HepG2 (cell line): Measurements from ENCODE around the gene NLRP12. TPM values are rescaled to one million over a fixed set of nuclear protein-coding genes. Genes with fewer than 3 reads are reported as not detected.

Source experiments
- ATF1 ChIP-seq: IDR thresholded peaks from 2 replicates; pipeline ENCODE4 v1.6.1; 2016; ENCODE audit warnings: mild to moderate bottlenecking, control low read depth
- BHLHE40 ChIP-seq: IDR thresholded peaks from 2 replicates; pipeline ENCODE4 v1.6.1; 2011; ENCODE audit warnings: low read length, improper control_type of control experiment
- CBFB ChIP-seq: sonication (generic); formaldehyde crosslinking; IDR thresholded peaks from 2 replicates; pipeline ENCODE4 v1.4.0; 2020; ENCODE audit warnings: missing genetic modification reagents
- DRAP1 ChIP-seq: IDR thresholded peaks from 2 replicates; pipeline ENCODE4 v1.6.1; 2016; ENCODE audit warnings: missing genetic modification reagents, missing compliant biosample characterization
- EP300 ChIP-seq, 3 experiments: sonication (generic) in 1 of 3; formaldehyde crosslinking in 1 of 3; IDR thresholded peaks; 2 replicates each; pipeline versions ENCODE4 v1.5.1 to v1.6.1; 2011 to 2020; ENCODE audit warnings: low read depth in 2 of 3, low read length in 2 of 3, borderline replicate concordance in 1 of 3, improper control_type of control experiment in 1 of 3, mild to moderate bottlenecking in 1 of 3, missing genetic modification reagents in 1 of 3, moderate library complexity in 1 of 3
- FOXK1 ChIP-seq: sonication (generic); formaldehyde crosslinking; IDR thresholded peaks from 2 replicates; pipeline ENCODE4 v1.4.0; 2020; ENCODE audit warnings: low read depth, missing genetic modification reagents, borderline replicate concordance
- HDAC2 ChIP-seq: sonication (generic); formaldehyde crosslinking; IDR thresholded peaks from 2 replicates; pipeline ENCODE4 v1.4.0; 2020; ENCODE audit warnings: missing genetic modification reagents
- KLF12 ChIP-seq: sonication (generic); formaldehyde crosslinking; IDR thresholded peaks from 2 replicates; pipeline ENCODE4 v1.4.0; 2020; ENCODE audit warnings: missing genetic modification reagents, borderline replicate concordance
- MIXL1 ChIP-seq: IDR thresholded peaks from 2 replicates; pipeline ENCODE4 v1.6.1; 2016
- NFRKB ChIP-seq: fragments of 450-650 bp; IDR thresholded peaks from 2 replicates; pipeline ENCODE4 v1.6.1; 2017
- NONO ChIP-seq, 2 experiments: fragments of 450-650 bp in 1 of 2; sonication (generic) in 1 of 2; formaldehyde crosslinking in 1 of 2; IDR thresholded peaks in 1 of 2; conservative IDR thresholded peaks in 1 of 2; 2 replicates each; pipeline versions ENCODE4 v1.6.1 to v1.8.0; 2017 to 2022; ENCODE audit warnings: mild to moderate bottlenecking in 1 of 2, missing genetic modification reagents in 1 of 2, moderate library complexity in 1 of 2
- SMARCE1 ChIP-seq: fragments of 450-650 bp; IDR thresholded peaks from 2 replicates; pipeline ENCODE4 v1.6.1; 2017; ENCODE audit warnings: borderline replicate concordance
- SPEN ChIP-seq: sonication (generic); formaldehyde crosslinking; IDR thresholded peaks from 2 replicates; pipeline ENCODE4 v1.5.1; 2020; ENCODE audit warnings: low read depth, mild to moderate bottlenecking, missing genetic modification reagents
- SRSF1 ChIP-seq: fragments of 200-400 bp; formaldehyde crosslinking; optimal IDR thresholded peaks from 2 replicates; pipeline ENCODE3; 2017; ENCODE audit warnings: mild to moderate bottlenecking, low read depth, low read length, moderate library complexity
- SRY ChIP-seq: sonication (generic); formaldehyde crosslinking; IDR thresholded peaks from 2 replicates; pipeline ENCODE4 v1.8.0; 2022; ENCODE audit warnings: mild to moderate bottlenecking, missing genetic modification reagents
- TCF7 ChIP-seq: sonication (generic); IDR thresholded peaks from 2 replicates; pipeline ENCODE4 v1.6.1; 2016; ENCODE audit warnings: antibody characterized with exemption, low read depth
- TSC22D2 ChIP-seq: sonication (generic); formaldehyde crosslinking; IDR thresholded peaks from 2 replicates; pipeline ENCODE4 v1.5.1; 2020; ENCODE audit warnings: missing genetic modification reagents, mild to moderate bottlenecking, borderline replicate concordance
- ZEB1 ChIP-seq: IDR thresholded peaks from 2 replicates; pipeline ENCODE4 v1.6.1; 2012; ENCODE audit warnings: mild to moderate bottlenecking, low read depth, inconsistent platforms; ENCODE audit not compliant: insufficient replicate concordance
- ZFP41 ChIP-seq: sonication (generic); formaldehyde crosslinking; IDR thresholded peaks from 2 replicates; pipeline ENCODE4 v1.4.0; 2020; ENCODE audit warnings: mild to moderate bottlenecking, missing genetic modification reagents, borderline replicate concordance
- ZFX ChIP-seq: sonication (generic); formaldehyde crosslinking; IDR thresholded peaks from 2 replicates; pipeline ENCODE4 v1.4.0; 2020; ENCODE audit warnings: mild to moderate bottlenecking, low read depth, missing genetic modification reagents, moderate library complexity
- ZKSCAN8 ChIP-seq: IDR thresholded peaks from 2 replicates; pipeline ENCODE4 v1.6.1; 2016; ENCODE audit warnings: borderline replicate concordance, missing genetic modification reagents, missing compliant biosample characterization
- ZNF546 ChIP-seq: sonication (generic); formaldehyde crosslinking; conservative IDR thresholded peaks from 2 replicates; pipeline ENCODE4 v1.8.1; 2023; ENCODE audit warnings: mild to moderate bottlenecking, missing genetic modification reagents
- ZNF589 ChIP-seq: sonication (generic); formaldehyde crosslinking; conservative IDR thresholded peaks from 2 replicates; pipeline ENCODE4 v1.8.0; 2022; ENCODE audit warnings: mild to moderate bottlenecking, moderate library complexity, missing genetic modification reagents
- ZSCAN12 ChIP-seq: sonication (generic); formaldehyde crosslinking; IDR thresholded peaks from 2 replicates; pipeline ENCODE4 v1.9.0; 2021; ENCODE audit warnings: mild to moderate bottlenecking, missing genetic modification reagents
- ZSCAN20 ChIP-seq: sonication (generic); formaldehyde crosslinking; IDR thresholded peaks from 2 replicates; pipeline ENCODE4 v1.4.0; 2020; ENCODE audit warnings: missing genetic modification reagents, mild to moderate bottlenecking, borderline replicate concordance
- polyA plus RNA-seq, 8 experiments: library from polyadenylated mRNA; depleted of rRNA in 3 of 8; stranded (reverse) in 7 of 8; unstranded in 1 of 8; fragments of >200 nt; fragmentation: Illumina TruSeq in 4 of 8; extraction: Trizol in 4 of 8; gene quantifications; 2 replicates each; pipeline versions ENCODE4 v1.2.1 to v1.2.3, GENCODE V29; 2011 to 2016; ENCODE audit warnings: low read depth in 4 of 8, missing spikeins in 1 of 8, mixed read lengths in 1 of 8; ENCODE audit not compliant: insufficient read depth in 1 of 8
- total RNA-seq, 5 experiments: library from RNA; depleted of rRNA; stranded (reverse); fragments of >200 nt; fragmentation: Illumina TruSeq; extraction: Trizol; gene quantifications; 2 replicates each; pipeline ENCODE4 v1.2.3, GENCODE V29; 2016; ENCODE audit warnings: low read depth in 1 of 5
- TF ChIP-seq, protein P1 (sequence below): sonication (generic); formaldehyde crosslinking; IDR thresholded peaks from 2 replicates; pipeline ENCODE4 v1.5.0; 2020; ENCODE audit warnings: mild to moderate bottlenecking, missing genetic modification reagents
- TF ChIP-seq, protein P2 (sequence below): sonication (generic); formaldehyde crosslinking; IDR thresholded peaks from 2 replicates; pipeline ENCODE4 v1.4.0; 2020; ENCODE audit warnings: missing genetic modification reagents

NLRP12 gene
- total and polyA plus RNA-seq, 2 of the 13 experiments (the other 11 are each of a cell fraction or from before 2014, with no cell fraction given): 0.15 to 0.20 TPM

DNA sequence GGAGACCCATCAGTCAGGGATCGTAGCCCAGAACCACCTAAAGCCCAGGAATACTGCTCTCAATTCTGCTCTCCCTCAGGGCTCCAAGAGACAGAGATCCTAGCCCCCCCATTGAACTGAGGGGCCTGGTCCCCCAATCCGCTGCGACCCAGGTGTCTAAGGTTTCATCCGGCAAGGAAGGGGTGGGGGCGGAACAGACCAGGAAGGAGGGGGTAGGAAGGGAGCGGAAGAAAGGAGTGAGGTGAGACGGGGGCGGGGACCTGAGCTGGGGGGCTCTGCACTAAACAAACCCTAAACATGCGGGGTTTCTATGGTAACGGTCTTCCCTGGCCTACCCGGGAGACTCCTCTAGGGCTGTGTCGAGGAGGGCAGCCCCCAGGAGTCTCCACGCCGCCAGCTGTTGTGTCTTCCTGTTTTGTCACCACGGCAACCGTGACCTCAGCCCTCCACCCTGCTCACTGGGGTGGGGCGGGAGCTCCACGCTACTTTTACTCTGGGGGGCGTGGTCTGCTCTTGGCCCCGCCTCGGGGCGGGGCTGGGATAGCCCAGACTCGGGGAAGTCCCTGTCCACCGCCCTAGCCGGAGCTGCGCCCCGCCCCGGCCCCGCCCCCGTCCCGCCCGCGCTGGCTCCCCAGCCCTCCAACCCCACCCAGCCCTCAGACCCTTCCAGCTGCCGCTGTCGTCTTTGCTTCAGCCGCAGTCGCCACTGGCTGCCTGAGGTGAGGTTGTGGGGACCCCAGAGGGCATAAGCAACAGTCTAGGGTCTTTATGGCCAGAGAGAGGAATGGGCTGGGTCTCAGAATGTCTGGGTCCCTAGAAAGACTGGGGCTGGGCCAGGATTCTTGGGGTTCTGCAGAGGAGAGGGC, 43.3 kb upstream of the NLRP12 start, which contains the start of gene MYADM (continued):
- no peak for TF ChIP-seq NONO (IDR thresholded peaks at IDR 0.05)
- TF ChIP-seq NONO (CRISPR knock-in tag; conservative IDR thresholded peaks at IDR 0.05): peak; percentile 59
- TF ChIP-seq MIXL1 (CRISPR knock-in tag): 0 out of 2 replicates have a peak, but pooled peaks have one; percentile 40
- no peak for TF ChIP-seq ZFP41 (CRISPR knock-in tag)
- TF ChIP-seq SPEN (CRISPR knock-in tag): no peak
- peak; percentile 97 for TF ChIP-seq DRAP1
- TF ChIP-seq, protein P1, sequence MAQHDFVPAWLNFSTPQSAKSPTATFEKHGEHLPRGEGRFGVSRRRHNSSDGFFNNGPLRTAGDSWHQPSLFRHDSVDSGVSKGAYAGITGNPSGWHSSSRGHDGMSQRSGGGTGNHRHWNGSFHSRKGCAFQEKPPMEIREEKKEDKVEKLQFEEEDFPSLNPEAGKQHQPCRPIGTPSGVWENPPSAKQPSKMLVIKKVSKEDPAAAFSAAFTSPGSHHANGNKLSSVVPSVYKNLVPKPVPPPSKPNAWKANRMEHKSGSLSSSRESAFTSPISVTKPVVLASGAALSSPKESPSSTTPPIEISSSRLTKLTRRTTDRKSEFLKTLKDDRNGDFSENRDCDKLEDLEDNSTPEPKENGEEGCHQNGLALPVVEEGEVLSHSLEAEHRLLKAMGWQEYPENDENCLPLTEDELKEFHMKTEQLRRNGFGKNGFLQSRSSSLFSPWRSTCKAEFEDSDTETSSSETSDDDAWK (CRISPR knock-in tag): no peak
- TF ChIP-seq CBFB (CRISPR knock-in tag): 0 out of 2 replicates have a peak, but pooled peaks have one; percentile 43
- TF ChIP-seq TSC22D2 (CRISPR knock-in tag): no peak
- TF ChIP-seq TCF7: peak; percentile 13; the same call in 1 of the 2 replicates
- TF ChIP-seq FOXK1 (CRISPR knock-in tag): peak; percentile 90
- no peak for TF ChIP-seq ZSCAN12 (CRISPR knock-in tag)
- 0 out of 2 replicates have a peak, but pooled peaks have one; percentile 48 for TF ChIP-seq KLF12
- TF ChIP-seq HDAC2 (CRISPR knock-in tag): peak; percentile 56
- TF ChIP-seq SMARCE1: no peak
- TF ChIP-seq ZKSCAN8 (CRISPR knock-in tag): no peak; the same call in 1 of the 2 replicates
- TF ChIP-seq ZNF546 (CRISPR knock-in tag): peak; percentile 74; the same call in 1 of the 2 replicates
- no peak for TF ChIP-seq ZSCAN20 (CRISPR knock-in tag)
- TF ChIP-seq ZEB1: peak; percentile 55
- TF ChIP-seq ZFX (CRISPR knock-in tag): peak; percentile 84
- 0 out of 2 replicates have a peak, but pooled peaks have one; percentile 68 for TF ChIP-seq SRY (CRISPR knock-in tag)
- TF ChIP-seq NFRKB: no peak
- TF ChIP-seq, protein P2, sequence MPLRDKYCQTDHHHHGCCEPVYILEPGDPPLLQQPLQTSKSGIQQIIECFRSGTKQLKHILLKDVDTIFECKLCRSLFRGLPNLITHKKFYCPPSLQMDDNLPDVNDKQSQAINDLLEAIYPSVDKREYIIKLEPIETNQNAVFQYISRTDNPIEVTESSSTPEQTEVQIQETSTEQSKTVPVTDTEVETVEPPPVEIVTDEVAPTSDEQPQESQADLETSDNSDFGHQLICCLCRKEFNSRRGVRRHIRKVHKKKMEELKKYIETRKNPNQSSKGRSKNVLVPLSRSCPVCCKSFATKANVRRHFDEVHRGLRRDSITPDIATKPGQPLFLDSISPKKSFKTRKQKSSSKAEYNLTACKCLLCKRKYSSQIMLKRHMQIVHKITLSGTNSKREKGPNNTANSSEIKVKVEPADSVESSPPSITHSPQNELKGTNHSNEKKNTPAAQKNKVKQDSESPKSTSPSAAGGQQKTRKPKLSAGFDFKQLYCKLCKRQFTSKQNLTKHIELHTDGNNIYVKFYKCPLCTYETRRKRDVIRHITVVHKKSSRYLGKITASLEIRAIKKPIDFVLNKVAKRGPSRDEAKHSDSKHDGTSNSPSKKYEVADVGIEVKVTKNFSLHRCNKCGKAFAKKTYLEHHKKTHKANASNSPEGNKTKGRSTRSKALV (CRISPR knock-in tag): no peak
- peak; percentile 33; the same call in 1 of the 2 replicates for TF ChIP-seq BHLHE40
- peak; percentile 73 to 90 for TF ChIP-seq EP300 (IDR thresholded peaks at IDR 0.05; ENCODE audit: low read depth in 2 of 2, low read length in 2 of 2)
- peak; percentile 84 for TF ChIP-seq EP300 (CRISPR knock-in tag; IDR thresholded peaks at IDR 0.05; ENCODE audit: borderline replicate concordance)
- no peak for TF ChIP-seq ATF1 (CRISPR knock-in tag)
- TF ChIP-seq SRSF1: no peak
- 0 out of 2 replicates have a peak, but pooled peaks have one; percentile 35 for TF ChIP-seq ZNF589
